Heart left ventricle (tissue), 13 donors: ENCODE measurements around the gene DNAJB9.

Source experiments
- POLR2A ChIP-seq, 2 donors: fragments of 450-650 bp; IDR thresholded peaks; one replicate each; pipeline ENCODE4 v1.6.1; 2017; ENCODE audit warnings: antibody characterized with exemption in 2 of 2, mild to moderate bottlenecking in 2 of 2, moderate library complexity in 2 of 2
- TF ChIP-seq, protein P1 (sequence below), 12 donors: fragments of 200-600 bp; sonication (generic) in 4 of 12; IDR thresholded peaks; one replicate each; pipeline versions ENCODE4 v1.5.0 to v1.8.0; 2018 to 2022; ENCODE audit warnings: antibody characterized with exemption in 12 of 12, mild to moderate bottlenecking in 5 of 12
- donor health status: ischemic (EF 13 %, LVEDD 7.1; RV severe dilation, severe dysfunction).
- donor health status: DM: no; HTN: yes; CAD: no.
- donor health status: DM: no; HTN: no; CAD: no.
- donor health status: ischemic (EF 25% LVEDD 6.9; RV normal size, moderate dysfunction).
- donor health status: ischemic (EF 25% LVEDD 5.7; RV mildly dilated, moderate dysfunction).
- donor health status: ischemic (EF 35%, LVEDD 5.7; RV mildly dilated, moderate dysfunction).
- donor health status: nonischemic (EF 11% LVEDD 7.7; RV severe dilation, severe dysfunction).
- donor health status: DM: yes; HTN: yes; CAD: no.
- donor health status: PGD.
- donor health status: ischemic (EF 29% LVEDD 5.4; RV normal size, mild dysfunction).
- donor health status: nonischemic (EF 23%, LVEDD 6.1; RV moderate dilation, normal function).

DNA sequence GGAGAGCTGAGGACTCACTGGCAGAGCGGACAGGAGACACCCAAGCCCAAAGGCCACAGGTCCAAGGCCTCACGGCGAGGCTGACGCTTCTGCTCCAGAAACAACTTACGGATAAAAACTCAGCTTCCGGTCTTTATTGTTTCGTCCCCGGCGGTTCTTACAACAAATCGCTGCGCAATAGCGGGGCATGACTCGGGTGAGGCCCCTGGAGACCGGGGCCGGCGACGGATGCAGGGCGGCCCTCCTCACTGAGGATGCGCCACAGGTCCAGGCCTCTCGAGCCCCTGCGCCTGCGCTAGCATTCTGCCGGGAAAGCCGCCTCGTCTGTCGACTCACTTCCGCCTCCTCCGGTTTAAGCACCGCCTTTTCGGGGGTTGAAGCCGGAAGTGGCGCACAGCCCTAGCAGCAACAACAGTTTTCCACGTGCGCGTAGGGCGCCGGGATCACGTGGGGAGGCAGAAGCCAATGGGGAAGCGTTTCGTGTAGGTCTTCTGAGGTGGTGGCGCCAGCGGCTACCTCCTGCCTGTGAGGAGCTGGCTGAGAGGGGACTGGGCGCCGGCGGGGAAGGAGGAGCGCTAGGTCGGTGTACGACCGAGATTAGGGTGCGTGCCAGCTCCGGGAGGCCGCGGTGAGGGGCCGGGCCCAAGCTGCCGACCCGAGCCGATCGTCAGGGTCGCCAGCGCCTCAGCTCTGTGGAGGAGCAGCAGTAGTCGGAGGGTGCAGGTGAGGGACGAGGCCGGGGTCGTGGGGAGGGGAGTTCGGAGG is at the start of gene DNAJB9, which contains the start of gene THAP5:
- TF ChIP-seq POLR2A (IDR thresholded peaks at IDR 0.05) = peak; percentile 91 to 95
- TF ChIP-seq, protein P1, sequence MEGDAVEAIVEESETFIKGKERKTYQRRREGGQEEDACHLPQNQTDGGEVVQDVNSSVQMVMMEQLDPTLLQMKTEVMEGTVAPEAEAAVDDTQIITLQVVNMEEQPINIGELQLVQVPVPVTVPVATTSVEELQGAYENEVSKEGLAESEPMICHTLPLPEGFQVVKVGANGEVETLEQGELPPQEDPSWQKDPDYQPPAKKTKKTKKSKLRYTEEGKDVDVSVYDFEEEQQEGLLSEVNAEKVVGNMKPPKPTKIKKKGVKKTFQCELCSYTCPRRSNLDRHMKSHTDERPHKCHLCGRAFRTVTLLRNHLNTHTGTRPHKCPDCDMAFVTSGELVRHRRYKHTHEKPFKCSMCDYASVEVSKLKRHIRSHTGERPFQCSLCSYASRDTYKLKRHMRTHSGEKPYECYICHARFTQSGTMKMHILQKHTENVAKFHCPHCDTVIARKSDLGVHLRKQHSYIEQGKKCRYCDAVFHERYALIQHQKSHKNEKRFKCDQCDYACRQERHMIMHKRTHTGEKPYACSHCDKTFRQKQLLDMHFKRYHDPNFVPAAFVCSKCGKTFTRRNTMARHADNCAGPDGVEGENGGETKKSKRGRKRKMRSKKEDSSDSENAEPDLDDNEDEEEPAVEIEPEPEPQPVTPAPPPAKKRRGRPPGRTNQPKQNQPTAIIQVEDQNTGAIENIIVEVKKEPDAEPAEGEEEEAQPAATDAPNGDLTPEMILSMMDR (IDR thresholded peaks at IDR 0.05) = peak in 4 of 12 donors; percentile 12 to 39 (median 16)
